ENCODE measurements around the gene TMEM63B. TPM values are rescaled to one million over a fixed set of nuclear protein-coding genes. Genes with fewer than 3 reads are reported as not detected.
A peak's percentile ranks its signal among the peaks of the same experiment; 100 is the strongest.

The TMEM63B gene
- total and polyA plus RNA-seq, 9 of the 15 experiments (the other 6 are each of a cell fraction or from before 2014, with no cell fraction given) = 0.14 to 39.4 (median 14.4) TPM

DNA sequence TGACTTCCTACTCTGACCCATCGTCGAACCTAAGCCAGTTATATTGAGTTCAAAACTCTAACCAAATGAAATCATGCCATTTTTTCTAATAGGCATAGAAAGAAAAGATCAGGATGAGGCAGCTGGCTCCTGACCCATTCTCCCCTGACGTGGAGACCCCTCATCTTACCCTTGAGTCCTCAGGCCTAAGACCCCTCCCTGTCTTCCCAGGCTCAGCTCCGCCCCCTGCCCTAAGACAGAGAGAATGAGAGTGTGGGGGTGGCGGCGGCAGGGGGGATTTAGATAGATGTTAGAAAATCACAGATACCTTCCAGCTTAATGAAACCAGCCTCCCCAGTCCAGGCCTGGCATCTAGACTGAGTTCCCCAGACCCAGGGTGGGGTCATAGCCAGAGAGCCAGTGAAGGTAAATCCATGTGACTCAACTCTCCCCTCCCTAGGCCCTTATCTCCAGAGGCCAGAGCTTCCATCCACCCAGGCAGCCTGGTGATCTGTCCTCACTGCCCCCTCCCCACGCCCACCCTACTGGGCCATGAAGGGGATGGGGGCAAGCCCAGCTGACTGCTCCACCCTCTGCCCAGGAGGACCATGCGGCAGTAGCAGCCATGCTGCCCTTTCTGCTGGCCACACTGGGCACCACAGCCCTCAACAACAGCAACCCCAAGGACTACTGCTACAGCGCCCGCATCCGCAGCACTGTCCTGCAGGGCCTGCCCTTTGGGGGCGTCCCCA is 6.8 kb downstream of the TMEM63B start (continued):
- TF ChIP-seq ZNF436 (CRISPR knock-in tag; IDR thresholded peaks at IDR 0.05) = no peak
- TF ChIP-seq, protein P1, sequence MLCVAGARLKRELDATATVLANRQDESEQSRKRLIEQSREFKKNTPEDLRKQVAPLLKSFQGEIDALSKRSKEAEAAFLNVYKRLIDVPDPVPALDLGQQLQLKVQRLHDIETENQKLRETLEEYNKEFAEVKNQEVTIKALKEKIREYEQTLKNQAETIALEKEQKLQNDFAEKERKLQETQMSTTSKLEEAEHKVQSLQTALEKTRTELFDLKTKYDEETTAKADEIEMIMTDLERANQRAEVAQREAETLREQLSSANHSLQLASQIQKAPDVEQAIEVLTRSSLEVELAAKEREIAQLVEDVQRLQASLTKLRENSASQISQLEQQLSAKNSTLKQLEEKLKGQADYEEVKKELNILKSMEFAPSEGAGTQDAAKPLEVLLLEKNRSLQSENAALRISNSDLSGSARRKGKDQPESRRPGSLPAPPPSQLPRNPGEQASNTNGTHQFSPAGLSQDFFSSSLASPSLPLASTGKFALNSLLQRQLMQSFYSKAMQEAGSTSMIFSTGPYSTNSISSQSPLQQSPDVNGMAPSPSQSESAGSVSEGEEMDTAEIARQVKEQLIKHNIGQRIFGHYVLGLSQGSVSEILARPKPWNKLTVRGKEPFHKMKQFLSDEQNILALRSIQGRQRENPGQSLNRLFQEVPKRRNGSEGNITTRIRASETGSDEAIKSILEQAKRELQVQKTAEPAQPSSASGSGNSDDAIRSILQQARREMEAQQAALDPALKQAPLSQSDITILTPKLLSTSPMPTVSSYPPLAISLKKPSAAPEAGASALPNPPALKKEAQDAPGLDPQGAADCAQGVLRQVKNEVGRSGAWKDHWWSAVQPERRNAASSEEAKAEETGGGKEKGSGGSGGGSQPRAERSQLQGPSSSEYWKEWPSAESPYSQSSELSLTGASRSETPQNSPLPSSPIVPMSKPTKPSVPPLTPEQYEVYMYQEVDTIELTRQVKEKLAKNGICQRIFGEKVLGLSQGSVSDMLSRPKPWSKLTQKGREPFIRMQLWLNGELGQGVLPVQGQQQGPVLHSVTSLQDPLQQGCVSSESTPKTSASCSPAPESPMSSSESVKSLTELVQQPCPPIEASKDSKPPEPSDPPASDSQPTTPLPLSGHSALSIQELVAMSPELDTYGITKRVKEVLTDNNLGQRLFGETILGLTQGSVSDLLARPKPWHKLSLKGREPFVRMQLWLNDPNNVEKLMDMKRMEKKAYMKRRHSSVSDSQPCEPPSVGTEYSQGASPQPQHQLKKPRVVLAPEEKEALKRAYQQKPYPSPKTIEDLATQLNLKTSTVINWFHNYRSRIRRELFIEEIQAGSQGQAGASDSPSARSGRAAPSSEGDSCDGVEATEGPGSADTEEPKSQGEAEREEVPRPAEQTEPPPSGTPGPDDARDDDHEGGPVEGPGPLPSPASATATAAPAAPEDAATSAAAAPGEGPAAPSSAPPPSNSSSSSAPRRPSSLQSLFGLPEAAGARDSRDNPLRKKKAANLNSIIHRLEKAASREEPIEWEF (CRISPR knock-in tag; IDR thresholded peaks at IDR 0.05) = no peak
- 0 out of 2 replicates have a peak, but pooled peaks have one; percentile 56 for TF ChIP-seq ETV5 (CRISPR knock-in tag; IDR thresholded peaks at IDR 0.05; ENCODE audit: low read depth)
- TF ChIP-seq, protein P2, sequence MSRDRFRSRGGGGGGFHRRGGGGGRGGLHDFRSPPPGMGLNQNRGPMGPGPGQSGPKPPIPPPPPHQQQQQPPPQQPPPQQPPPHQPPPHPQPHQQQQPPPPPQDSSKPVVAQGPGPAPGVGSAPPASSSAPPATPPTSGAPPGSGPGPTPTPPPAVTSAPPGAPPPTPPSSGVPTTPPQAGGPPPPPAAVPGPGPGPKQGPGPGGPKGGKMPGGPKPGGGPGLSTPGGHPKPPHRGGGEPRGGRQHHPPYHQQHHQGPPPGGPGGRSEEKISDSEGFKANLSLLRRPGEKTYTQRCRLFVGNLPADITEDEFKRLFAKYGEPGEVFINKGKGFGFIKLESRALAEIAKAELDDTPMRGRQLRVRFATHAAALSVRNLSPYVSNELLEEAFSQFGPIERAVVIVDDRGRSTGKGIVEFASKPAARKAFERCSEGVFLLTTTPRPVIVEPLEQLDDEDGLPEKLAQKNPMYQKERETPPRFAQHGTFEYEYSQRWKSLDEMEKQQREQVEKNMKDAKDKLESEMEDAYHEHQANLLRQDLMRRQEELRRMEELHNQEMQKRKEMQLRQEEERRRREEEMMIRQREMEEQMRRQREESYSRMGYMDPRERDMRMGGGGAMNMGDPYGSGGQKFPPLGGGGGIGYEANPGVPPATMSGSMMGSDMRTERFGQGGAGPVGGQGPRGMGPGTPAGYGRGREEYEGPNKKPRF (IDR thresholded peaks at IDR 0.05; ENCODE audit: low read depth, low read length) = no peak
- no peak for TF ChIP-seq ERF (CRISPR knock-in tag; IDR thresholded peaks at IDR 0.05)
- TF ChIP-seq HNRNPLL (IDR thresholded peaks at IDR 0.05; ENCODE audit: low read depth, low read length, poor library complexity, severe bottlenecking) = peak; percentile 10
- TF ChIP-seq CREBBP (IDR thresholded peaks at IDR 0.05; ENCODE audit: low read depth, low read length) = no peak
- TF ChIP-seq SIX5 (IDR thresholded peaks at IDR 0.05; ENCODE audit: borderline replicate concordance in 1 of 2, insufficient read depth in 1 of 2, low read depth in 1 of 2, low read length in 2 of 2) = no peak
- peak; percentile 62 for TF ChIP-seq SMAD4 (CRISPR knock-in tag; conservative IDR thresholded peaks at IDR 0.05)
- TF ChIP-seq MTA3 (IDR thresholded peaks at IDR 0.05; ENCODE audit: borderline replicate concordance) = peak; percentile 92
- TF ChIP-seq TCF7 (IDR thresholded peaks at IDR 0.05; ENCODE audit: borderline replicate concordance) = no peak
- TF ChIP-seq CEBPB (tag; IDR thresholded peaks at IDR 0.05) = no peak
- TF ChIP-seq ZNF121 (CRISPR knock-in tag; conservative IDR thresholded peaks at IDR 0.05) = no peak
- TF ChIP-seq, protein P3, sequence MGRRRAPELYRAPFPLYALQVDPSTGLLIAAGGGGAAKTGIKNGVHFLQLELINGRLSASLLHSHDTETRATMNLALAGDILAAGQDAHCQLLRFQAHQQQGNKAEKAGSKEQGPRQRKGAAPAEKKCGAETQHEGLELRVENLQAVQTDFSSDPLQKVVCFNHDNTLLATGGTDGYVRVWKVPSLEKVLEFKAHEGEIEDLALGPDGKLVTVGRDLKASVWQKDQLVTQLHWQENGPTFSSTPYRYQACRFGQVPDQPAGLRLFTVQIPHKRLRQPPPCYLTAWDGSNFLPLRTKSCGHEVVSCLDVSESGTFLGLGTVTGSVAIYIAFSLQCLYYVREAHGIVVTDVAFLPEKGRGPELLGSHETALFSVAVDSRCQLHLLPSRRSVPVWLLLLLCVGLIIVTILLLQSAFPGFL (CRISPR knock-in tag; IDR thresholded peaks at IDR 0.05) = no peak
- TF ChIP-seq RBM25 (IDR thresholded peaks at IDR 0.05; ENCODE audit: low read depth, low read length, severe bottlenecking) = no peak
- no peak for TF ChIP-seq RUNX1 (IDR thresholded peaks at IDR 0.05; ENCODE audit: low read depth)
- TF ChIP-seq ZNF75A (CRISPR knock-in tag; IDR thresholded peaks at IDR 0.05) = no peak
- no peak for TF ChIP-seq RBM14 (IDR thresholded peaks at IDR 0.05; ENCODE audit: borderline replicate concordance, insufficient read depth, low read depth, low read length)
- no peak for TF ChIP-seq ZNF232 (CRISPR knock-in tag; IDR thresholded peaks at IDR 0.05)
- no peak for TF ChIP-seq ZNF165 (CRISPR knock-in tag; IDR thresholded peaks at IDR 0.05; ENCODE audit: borderline replicate concordance)
